K562 (cell line): ENCODE results near the gene SCGB1A1. TPM values are rescaled to one million over a fixed set of nuclear protein-coding genes. Genes with fewer than 3 reads are reported as not detected.

Source experiments
- ATAC-seq: fragments of 200-7000 bp; cut with Tn5 transposase; 3 replicates; pipeline ENCODE4 v1.9.1; 2020; ENCODE audit warnings: moderate library complexity
- BruUV-seq: library from RNA; stranded (reverse); fragments of 400-500 nt; replicated peaks from 2 replicates; lab custom pipeline; 2021; lab: Mats Ljungman, UMichigan
- CTCF ChIA-PET: fragments of 300-600 bp; formaldehyde crosslinking; extraction: SDS; loops from one replicate; lab custom pipeline; 2021; ENCODE audit warnings: low intra/inter-chr PET ratio; lab: Yijun Ruan, JAX
- POLR2A ChIA-PET: fragments of 300-600, 350-650 bp; sonication (Branson Sonifier 250); formaldehyde crosslinking; extraction: SDS; loops from one replicate; lab custom pipeline; 2021; ENCODE audit warnings: antibody characterized with exemption, inconsistent platforms; lab: Yijun Ruan, JAX
- DNase-seq, 4 experiments: peaks; one replicate each; pipeline versions ENCODE4 v3.0.0 to v3.0.0-alpha.2; 2011 to 2018; ENCODE audit warnings: low spot score in 3 of 4, mixed read lengths in 3 of 4; ENCODE audit errors: extremely low read depth in 1 of 4
- FAIRE-seq: peaks from 2 replicates; lab custom pipeline; 2011; peaks lifted over from hg19 to GRCh38; lab: Jason Lieb, UNC
- H2AFZ ChIP-seq: 2 replicates; pipeline ENCODE4 v1.6.0; 2011; ENCODE audit warnings: low read depth, low read length, control low read depth, inconsistent platforms
- H3K27ac ChIP-seq: fragments of 200-600 bp; 3 replicates; pipeline ENCODE4 v1.8.0; 2011; ENCODE audit warnings: low read depth, mild to moderate bottlenecking, control low read depth, inconsistent platforms, low read length, moderate library complexity, mixed read lengths; ENCODE audit errors: extremely low read depth
- H3K27me3 ChIP-seq, 2 experiments: fragments of 300-600 bp in 1 of 2; 2 replicates in 1 of 2; 3 replicates in 1 of 2; pipeline versions ENCODE4 v1.6.0 to v1.8.0; 2011; ENCODE audit warnings: inconsistent platforms in 2 of 2, low read length in 2 of 2, mild to moderate bottlenecking in 1 of 2, mixed read lengths in 1 of 2, moderate library complexity in 1 of 2; ENCODE audit not compliant: control insufficient read depth in 2 of 2, insufficient read depth in 2 of 2
- H3K36me3 ChIP-seq: fragments of 300-600 bp; 3 replicates; pipeline ENCODE4 v1.8.0; 2011; ENCODE audit warnings: mild to moderate bottlenecking, low read length, inconsistent platforms; ENCODE audit not compliant: control insufficient read depth, insufficient read depth
- H3K4me1 ChIP-seq, 2 experiments: fragments of 200-600 bp in 1 of 2; replicated peaks in 1 of 2; 2 replicates in 1 of 2; 3 replicates in 1 of 2; pipeline versions ENCODE4 v1.5.1 to v1.8.0; 2011; ENCODE audit warnings: inconsistent platforms in 2 of 2, low read length in 2 of 2, mild to moderate bottlenecking in 1 of 2, mixed read lengths in 1 of 2, moderate library complexity in 1 of 2; ENCODE audit not compliant: control insufficient read depth in 2 of 2, insufficient read depth in 2 of 2
- H3K4me2 ChIP-seq: 2 replicates; pipeline ENCODE4 v1.6.1; 2011; ENCODE audit warnings: low read length, control low read depth, inconsistent platforms, mixed read lengths; ENCODE audit not compliant: insufficient read depth
- H3K4me3 ChIP-seq: fragments of 200-600 bp; sonication (generic), shearing (Covaris generic); 2 replicates; pipeline ENCODE4 v1.5.1; 2016; ENCODE audit warnings: control low read depth, inconsistent platforms
- H3K79me2 ChIP-seq: fragments of 200-600 bp; 3 replicates; pipeline ENCODE4 v1.8.0; 2011; ENCODE audit warnings: low read length, inconsistent platforms; ENCODE audit not compliant: control insufficient read depth, insufficient read depth
- H3K9ac ChIP-seq, 2 experiments: 2 replicates each; pipeline versions ENCODE4 v1.6.0 to v1.6.1; 2011; ENCODE audit warnings: low read depth in 2 of 2, low read length in 2 of 2, control low read depth in 1 of 2, inconsistent platforms in 1 of 2, mild to moderate bottlenecking in 1 of 2, mixed read lengths in 1 of 2; ENCODE audit not compliant: insufficient read depth in 1 of 2
- H3K9me1 ChIP-seq: one replicate; pipeline ENCODE4 v1.6.0; 2011; ENCODE audit warnings: inconsistent platforms, mild to moderate bottlenecking, low read length, moderate library complexity; ENCODE audit not compliant: control insufficient read depth, insufficient read depth
- H3K9me3 ChIP-seq: replicated peaks from 2 replicates; pipeline ENCODE4 v1.5.1; 2011; ENCODE audit warnings: low read depth, low read length, inconsistent platforms; ENCODE audit not compliant: control insufficient read depth, insufficient read depth
- H4K20me1 ChIP-seq: replicated peaks from 2 replicates; pipeline ENCODE4 v1.6.1; 2011; ENCODE audit warnings: low read length, inconsistent platforms, mixed read lengths; ENCODE audit not compliant: control insufficient read depth, insufficient read depth
- CHD4 ChIP-seq: fragments of 200-600 bp; sonication (generic); IDR thresholded peaks from 3 replicates; pipeline ENCODE4 v1.6.1; 2012; ENCODE audit warnings: low read depth, mild to moderate bottlenecking, mixed read lengths, low read length, inconsistent platforms; ENCODE audit not compliant: insufficient read depth, insufficient replicate concordance, poor library complexity, severe bottlenecking
- MTA1 ChIP-seq: fragments of 450-650 bp; IDR thresholded peaks from 2 replicates; pipeline ENCODE4 v1.6.1; 2017; ENCODE audit warnings: borderline replicate concordance
- POLR2A ChIP-seq: fragments of 450-650 bp; conservative IDR thresholded peaks from 2 replicates; pipeline ENCODE4 v1.6.1; 2016
- SIRT6 ChIP-seq: IDR thresholded peaks from one replicate; pipeline ENCODE4 v1.6.1; 2012; ENCODE audit warnings: low read depth, mild to moderate bottlenecking, control low read depth, inconsistent platforms, low read length, moderate library complexity
- SMARCE1 ChIP-seq: fragments of 450-650 bp; IDR thresholded peaks from 2 replicates; pipeline ENCODE4 v1.7.1; 2016; ENCODE audit warnings: mild to moderate bottlenecking
- ZNF592 ChIP-seq: fragments of 450-650 bp; IDR thresholded peaks from 2 replicates; pipeline ENCODE4 v1.6.1; 2017; ENCODE audit warnings: antibody characterized with exemption, mild to moderate bottlenecking
- WGBS: fragments of 100-300 bp; shearing (Covaris generic); methylation state at CpG from one replicate; pipeline ENCODE4 v1.1.6; 2016; ENCODE audit warnings: low coverage, mixed read lengths; ENCODE audit not compliant: insufficient coverage; ENCODE audit errors: missing lambda C conversion rate; 5-methylcytosine and 5-hydroxymethylcytosine counted together
- in situ Hi-C: fragments of 300-500 bp; cut with MboI; formaldehyde crosslinking; loops from 4 replicates; pipeline ENCODE4 v1.15.0; 2018; ENCODE audit warnings: inconsistent platforms, mixed read lengths
- intact Hi-C: fragments of 100-400 bp; cut with micrococcal nuclease; formaldehyde crosslinking; loops from 2 replicates; pipeline ENCODE4 v1.14.2; 2022
- polyA plus RNA-seq, 8 experiments: library from polyadenylated mRNA; depleted of rRNA in 4 of 8; stranded (reverse) in 5 of 8; unstranded in 3 of 8; fragments of >200 nt; fragmentation: Nextera tagmentation in 2 of 8; fragmentation: Illumina TruSeq in 1 of 8; extraction: Ambion mirVana in 2 of 8; extraction: Trizol in 1 of 8; gene quantifications; 2 replicates each; pipeline versions ENCODE4 v1.2.1 to v1.2.3, GENCODE V29; 2011 to 2014; ENCODE audit warnings: inconsistent platforms in 1 of 8, missing spikeins in 1 of 8
- total RNA-seq, 7 experiments: library from RNA; depleted of rRNA in 6 of 7; stranded (reverse); fragments of >200 nt in 6 of 7; fragmentation: Illumina TruSeq in 2 of 7; extraction: Trizol in 2 of 7; gene quantifications; 2 replicates each; pipeline versions ENCODE4 v1.2.1 to v1.2.3, GENCODE V29; 2011 to 2021; ENCODE audit warnings: low replicate concordance in 1 of 7
- TF ChIP-seq, protein P1 (sequence below), 3 experiments: fragments of 200-800 bp in 1 of 3; sonication (Bioruptor generic) in 1 of 3; sonication (generic) in 1 of 3; formaldehyde crosslinking in 1 of 3; IDR thresholded peaks; 2 replicates each; pipeline versions ENCODE4 v1.6.1 to v1.8.0; 2016 to 2022; ENCODE audit warnings: mild to moderate bottlenecking in 2 of 3, missing compliant biosample characterization in 2 of 3, missing genetic modification characterization in 2 of 3, missing genetic modification reagents in 1 of 3

SCGB1A1 gene
- total and polyA plus RNA-seq, 9 of the 15 experiments (the other 6 are each of a cell fraction or from before 2014, with no cell fraction given) = 0.55 TPM; not detected in 8

GRCh38 chr11:62401356-62401755, 17.5 kb upstream of the SCGB1A1 start (continued):
- TF ChIP-seq SIRT6 (no peak), MTA1 (no peak), POLR2A (no peak), CHD4 (no peak)
- TF ChIP-seq, protein P1, sequence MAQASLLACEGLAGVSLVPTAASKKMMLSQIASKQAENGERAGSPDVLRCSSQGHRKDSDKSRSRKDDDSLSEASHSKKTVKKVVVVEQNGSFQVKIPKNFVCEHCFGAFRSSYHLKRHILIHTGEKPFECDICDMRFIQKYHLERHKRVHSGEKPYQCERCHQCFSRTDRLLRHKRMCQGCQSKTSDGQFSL (CRISPR knock-in tag; IDR thresholded peaks at IDR 0.05) = no peak
- TF ChIP-seq, protein P1 (tag; IDR thresholded peaks at IDR 0.05) = no peak
- TF ChIP-seq, all 486 proteins: peak for 0

- no peaks in the 10 kb centered on the region for H3K9me1 ChIP-seq
- POLR2A ChIA-PET = interaction anchor here (0.6 to 0.9 kb wide), 4 partner anchors 9 to 270 kb away, joined by 3 to 5 read pairs (median 4); partner anchors contain the start of gene UQCC3
- H3K4me1 ChIP-seq = peaks cover 36 to 56% of the 10 kb centered on the region in 2 experiments
- no peaks in the 10 kb centered on the region for H3K9me3 ChIP-seq
- H3K27ac ChIP-seq = no peak overlapping the region
- no peaks in the 10 kb centered on the region for H4K20me1 ChIP-seq
- 77% methylated on average over 6 of the region's 7 CpGs for WGBS
- no peaks in the 10 kb centered on the region for H3K27me3 ChIP-seq
- DNase-seq (no peak), ATAC-seq (no peak), FAIRE-seq (peak; percentile 49)
- CTCF ChIA-PET = no interaction called here
- no TSS peak for BruUV-seq
- no peaks in the 10 kb centered on the region for H3K36me3 ChIP-seq
- H3K9ac ChIP-seq = peak overlapping the region in 1 of 2 experiments; percentile 63; a peak in 2 of 4 replicates
- no peak overlapping the region for H3K4me2 ChIP-seq
- peak overlapping the region; percentile 75 for H2AFZ ChIP-seq
- in situ Hi-C loops = no loop called here
- intact Hi-C loops = no loop called here
- H3K4me3 ChIP-seq = no peak overlapping the region
- TF ChIP-seq SMARCE1 (no peak), ZNF592 (0 out of 2 replicates have a peak, but pooled peaks have one; percentile 4)
- TF ChIP-seq, all 486 proteins: peak for 1
- no peaks in the 10 kb centered on the region for H3K79me2 ChIP-seq
These were observed 17.0 kb upstream of the SCGB1A1 start for GRCh38 chr11:62401811-62402210.
